K562 (cell line): ENCODE measurements around the gene RTP3. TPM values are rescaled to one million over a fixed set of nuclear protein-coding genes. Genes with fewer than 3 reads are reported as not detected.
A peak's percentile ranks its signal among the peaks of the same experiment; 100 is the strongest.

Experiments used
- CC2D1A ChIP-seq: fragments of 450-650 bp; IDR thresholded peaks from 2 replicates; pipeline ENCODE4 v1.6.1; 2017; ENCODE audit warnings: mild to moderate bottlenecking
- CSDE1 ChIP-seq, 2 experiments: fragments of 450-650 bp; IDR thresholded peaks; 2 replicates each; pipeline ENCODE4 v1.6.1; 2016; ENCODE audit warnings: mild to moderate bottlenecking in 1 of 2
- DNMT1 ChIP-seq: fragments of 450-650 bp; IDR thresholded peaks from 2 replicates; pipeline ENCODE4 v1.6.1; 2016; ENCODE audit warnings: antibody characterized with exemption, mild to moderate bottlenecking
- FOSL1 ChIP-seq: fragments of 200-800 bp; sonication (Bioruptor generic); conservative IDR thresholded peaks from 2 replicates; pipeline ENCODE4 v1.6.1; 2016; ENCODE audit warnings: missing genetic modification characterization, missing compliant biosample characterization
- L3MBTL2 ChIP-seq: fragments of 450-650 bp; IDR thresholded peaks from 2 replicates; pipeline ENCODE4 v1.6.1; 2016; ENCODE audit warnings: mild to moderate bottlenecking, moderate library complexity
- PCBP1 ChIP-seq: fragments of 200-400 bp; formaldehyde crosslinking; IDR thresholded peaks from 2 replicates; pipeline ENCODE4 v1.6.1; 2018; ENCODE audit warnings: mild to moderate bottlenecking, low read depth, low read length; ENCODE audit not compliant: poor library complexity, severe bottlenecking
- POLR3A ChIP-seq: IDR thresholded peaks from 2 replicates; pipeline ENCODE4 v1.6.1; 2011; ENCODE audit warnings: borderline replicate concordance, mild to moderate bottlenecking, moderate library complexity; ENCODE audit not compliant: insufficient read length, insufficient read depth; ENCODE audit errors: extremely low read depth
- POLR3G ChIP-seq: IDR thresholded peaks from 2 replicates; pipeline ENCODE4 v1.6.1; 2011; ENCODE audit not compliant: insufficient read length, insufficient replicate concordance; ENCODE audit errors: extremely low read depth
- PTBP1 ChIP-seq: fragments of 200-400 bp; formaldehyde crosslinking; IDR thresholded peaks from 2 replicates; pipeline ENCODE4 v1.6.1; 2017; ENCODE audit warnings: low read depth, low read length
- SP1 ChIP-seq: sonication (generic); formaldehyde crosslinking; IDR thresholded peaks from 2 replicates; pipeline ENCODE4 v1.8.1; 2022; ENCODE audit warnings: mild to moderate bottlenecking, missing genetic modification reagents
- SRSF3 ChIP-seq: fragments of 200-400 bp; formaldehyde crosslinking; IDR thresholded peaks from 2 replicates; pipeline ENCODE4 v1.6.1; 2016; ENCODE audit warnings: mild to moderate bottlenecking, low read length, moderate library complexity; ENCODE audit not compliant: insufficient read depth
- TOE1 ChIP-seq, 2 experiments: fragments of 450-650 bp in 1 of 2; sonication (generic) in 1 of 2; formaldehyde crosslinking in 1 of 2; IDR thresholded peaks; 2 replicates each; pipeline versions ENCODE4 v1.7.1 to v1.8.0; 2016 to 2022; ENCODE audit warnings: borderline replicate concordance in 2 of 2, mild to moderate bottlenecking in 2 of 2, antibody characterized with exemption in 1 of 2, inconsistent platforms in 1 of 2, low read depth in 1 of 2, missing genetic modification reagents in 1 of 2, moderate library complexity in 1 of 2
- TRIM24 ChIP-seq, 2 experiments: fragments of 450-650 bp; IDR thresholded peaks; 2 replicates each; pipeline ENCODE4 v1.6.1; 2016
- ZBED1 ChIP-seq: IDR thresholded peaks from 2 replicates; pipeline ENCODE4 v1.6.1; 2014
- ZKSCAN3 ChIP-seq: fragments of 250-450 bp; sonication (Bioruptor Pico); IDR thresholded peaks from 2 replicates; pipeline ENCODE4 v1.4.0; 2020
- ZNF507 ChIP-seq: conservative IDR thresholded peaks from 2 replicates; pipeline ENCODE4 v1.6.1; 2017; ENCODE audit warnings: missing genetic modification characterization, missing compliant biosample characterization
- ZNF696 ChIP-seq: fragments of 250-450 bp; sonication (Bioruptor Pico); conservative IDR thresholded peaks from 2 replicates; pipeline ENCODE4 v1.4.0; 2020; ENCODE audit warnings: mild to moderate bottlenecking, moderate library complexity
- polyA plus RNA-seq, 8 experiments: library from polyadenylated mRNA; depleted of rRNA in 4 of 8; stranded (reverse) in 5 of 8; unstranded in 3 of 8; fragments of >200 nt; fragmentation: Nextera tagmentation in 2 of 8; fragmentation: Illumina TruSeq in 1 of 8; extraction: Ambion mirVana in 2 of 8; extraction: Trizol in 1 of 8; gene quantifications; 2 replicates each; pipeline versions ENCODE4 v1.2.1 to v1.2.3, GENCODE V29; 2011 to 2014; ENCODE audit warnings: inconsistent platforms in 1 of 8, missing spikeins in 1 of 8
- total RNA-seq, 7 experiments: library from RNA; depleted of rRNA in 6 of 7; stranded (reverse); fragments of >200 nt in 6 of 7; fragmentation: Illumina TruSeq in 2 of 7; extraction: Trizol in 2 of 7; gene quantifications; 2 replicates each; pipeline versions ENCODE4 v1.2.1 to v1.2.3, GENCODE V29; 2011 to 2021; ENCODE audit warnings: low replicate concordance in 1 of 7
- TF ChIP-seq, protein P1 (sequence below), 3 experiments: fragments of 200-800 bp in 1 of 3; fragments of 250-450 bp in 1 of 3; fragments of 450-650 bp in 1 of 3; sonication (Bioruptor Pico) in 1 of 3; sonication (Bioruptor generic) in 1 of 3; formaldehyde crosslinking in 1 of 3; IDR thresholded peaks; 2 replicates each; pipeline versions ENCODE4 v1.6.1 to v1.8.0; 2016 to 2022; ENCODE audit warnings: mild to moderate bottlenecking in 2 of 3, missing genetic modification characterization in 2 of 3, missing compliant biosample characterization in 1 of 3, moderate library complexity in 1 of 3
- TF ChIP-seq, protein P2 (sequence below): fragments of 450-650 bp; formaldehyde crosslinking; IDR thresholded peaks from 2 replicates; pipeline ENCODE4 v1.4.0; 2020; ENCODE audit warnings: mild to moderate bottlenecking
- TF ChIP-seq, protein P3 (sequence below): sonication (generic); formaldehyde crosslinking; IDR thresholded peaks from 2 replicates; pipeline ENCODE4 v1.8.1; 2023; ENCODE audit warnings: mild to moderate bottlenecking, missing genetic modification reagents
- TF ChIP-seq, protein P4 (sequence below): fragments of 250-450 bp; sonication (Bioruptor Pico); IDR thresholded peaks from 2 replicates; pipeline ENCODE4 v1.4.0; 2020

RTP3 gene
- total and polyA plus RNA-seq, 9 of the 15 experiments (the other 6 are each of a cell fraction or from before 2014, with no cell fraction given), result not detected

DNA sequence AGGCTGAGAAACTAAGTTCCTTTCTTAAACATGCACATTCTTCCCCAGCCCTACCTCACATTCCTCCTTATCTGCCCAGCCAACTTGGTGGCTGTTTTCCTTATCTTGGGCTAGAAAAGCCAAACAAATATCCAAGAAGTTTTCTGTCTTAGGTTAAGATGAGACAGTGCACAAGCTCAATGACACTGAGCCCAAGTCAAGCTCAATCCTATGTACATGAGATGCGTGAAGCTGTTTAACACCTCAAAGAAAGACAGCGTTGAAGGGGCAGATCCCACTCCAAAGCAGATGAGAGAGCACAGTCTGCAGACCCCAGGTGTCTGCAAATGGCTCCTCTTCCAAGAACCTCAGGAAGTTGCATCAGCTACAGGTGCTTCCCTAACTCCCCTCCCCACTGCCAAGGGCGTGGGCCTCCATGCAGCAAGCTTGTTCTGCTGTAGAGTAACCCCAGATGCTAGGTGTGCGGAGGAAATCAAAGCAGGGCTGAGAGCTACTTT is 51.7 kb downstream of the RTP3 start (continued):
- TF ChIP-seq, protein P1, sequence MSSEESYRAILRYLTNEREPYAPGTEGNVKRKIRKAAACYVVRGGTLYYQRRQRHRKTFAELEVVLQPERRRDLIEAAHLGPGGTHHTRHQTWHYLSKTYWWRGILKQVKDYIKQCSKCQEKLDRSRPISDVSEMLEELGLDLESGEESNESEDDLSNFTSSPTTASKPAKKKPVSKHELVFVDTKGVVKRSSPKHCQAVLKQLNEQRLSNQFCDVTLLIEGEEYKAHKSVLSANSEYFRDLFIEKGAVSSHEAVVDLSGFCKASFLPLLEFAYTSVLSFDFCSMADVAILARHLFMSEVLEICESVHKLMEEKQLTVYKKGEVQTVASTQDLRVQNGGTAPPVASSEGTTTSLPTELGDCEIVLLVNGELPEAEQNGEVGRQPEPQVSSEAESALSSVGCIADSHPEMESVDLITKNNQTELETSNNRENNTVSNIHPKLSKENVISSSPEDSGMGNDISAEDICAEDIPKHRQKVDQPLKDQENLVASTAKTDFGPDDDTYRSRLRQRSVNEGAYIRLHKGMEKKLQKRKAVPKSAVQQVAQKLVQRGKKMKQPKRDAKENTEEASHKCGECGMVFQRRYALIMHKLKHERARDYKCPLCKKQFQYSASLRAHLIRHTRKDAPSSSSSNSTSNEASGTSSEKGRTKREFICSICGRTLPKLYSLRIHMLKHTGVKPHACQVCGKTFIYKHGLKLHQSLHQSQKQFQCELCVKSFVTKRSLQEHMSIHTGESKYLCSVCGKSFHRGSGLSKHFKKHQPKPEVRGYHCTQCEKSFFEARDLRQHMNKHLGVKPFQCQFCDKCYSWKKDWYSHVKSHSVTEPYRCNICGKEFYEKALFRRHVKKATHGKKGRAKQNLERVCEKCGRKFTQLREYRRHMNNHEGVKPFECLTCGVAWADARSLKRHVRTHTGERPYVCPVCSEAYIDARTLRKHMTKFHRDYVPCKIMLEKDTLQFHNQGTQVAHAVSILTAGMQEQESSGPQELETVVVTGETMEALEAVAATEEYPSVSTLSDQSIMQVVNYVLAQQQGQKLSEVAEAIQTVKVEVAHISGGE (CRISPR knock-in tag; IDR thresholded peaks at IDR 0.05), result peak in 1 of 3 experiments; percentile 66; a peak in 1 of 6 replicates
- TF ChIP-seq, protein P2, sequence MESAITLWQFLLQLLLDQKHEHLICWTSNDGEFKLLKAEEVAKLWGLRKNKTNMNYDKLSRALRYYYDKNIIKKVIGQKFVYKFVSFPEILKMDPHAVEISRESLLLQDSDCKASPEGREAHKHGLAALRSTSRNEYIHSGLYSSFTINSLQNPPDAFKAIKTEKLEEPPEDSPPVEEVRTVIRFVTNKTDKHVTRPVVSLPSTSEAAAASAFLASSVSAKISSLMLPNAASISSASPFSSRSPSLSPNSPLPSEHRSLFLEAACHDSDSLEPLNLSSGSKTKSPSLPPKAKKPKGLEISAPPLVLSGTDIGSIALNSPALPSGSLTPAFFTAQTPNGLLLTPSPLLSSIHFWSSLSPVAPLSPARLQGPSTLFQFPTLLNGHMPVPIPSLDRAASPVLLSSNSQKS (CRISPR knock-in tag), result no peak
- TF ChIP-seq TRIM24 (IDR thresholded peaks at IDR 0.05) (peak; percentile 90 to 95), FOSL1 (tag) (peak; percentile 64), DNMT1 (0 out of 2 replicates have a peak, but pooled peaks have one; percentile 28), TOE1 (IDR thresholded peaks at IDR 0.05; ENCODE audit: borderline replicate concordance) (0 out of 2 replicates have a peak, but pooled peaks have one; percentile 13), TOE1 (CRISPR knock-in tag; IDR thresholded peaks at IDR 0.05; ENCODE audit: borderline replicate concordance, low read depth) (no peak), POLR3G (no peak), L3MBTL2 (peak; percentile 85), PCBP1 (no peak), CSDE1 (IDR thresholded peaks at IDR 0.05) (no peak), PTBP1 (no peak), ZKSCAN3 (CRISPR knock-in tag) (no peak), CC2D1A (peak; percentile 73; the same call in 1 of the 2 replicates), ZBED1 (0 out of 2 replicates have a peak, but pooled peaks have one; percentile 61), ZNF507 (no peak), ZNF696 (CRISPR knock-in tag) (no peak), SP1 (no peak), POLR3A (no peak), SRSF3 (no peak)
- TF ChIP-seq, protein P3, sequence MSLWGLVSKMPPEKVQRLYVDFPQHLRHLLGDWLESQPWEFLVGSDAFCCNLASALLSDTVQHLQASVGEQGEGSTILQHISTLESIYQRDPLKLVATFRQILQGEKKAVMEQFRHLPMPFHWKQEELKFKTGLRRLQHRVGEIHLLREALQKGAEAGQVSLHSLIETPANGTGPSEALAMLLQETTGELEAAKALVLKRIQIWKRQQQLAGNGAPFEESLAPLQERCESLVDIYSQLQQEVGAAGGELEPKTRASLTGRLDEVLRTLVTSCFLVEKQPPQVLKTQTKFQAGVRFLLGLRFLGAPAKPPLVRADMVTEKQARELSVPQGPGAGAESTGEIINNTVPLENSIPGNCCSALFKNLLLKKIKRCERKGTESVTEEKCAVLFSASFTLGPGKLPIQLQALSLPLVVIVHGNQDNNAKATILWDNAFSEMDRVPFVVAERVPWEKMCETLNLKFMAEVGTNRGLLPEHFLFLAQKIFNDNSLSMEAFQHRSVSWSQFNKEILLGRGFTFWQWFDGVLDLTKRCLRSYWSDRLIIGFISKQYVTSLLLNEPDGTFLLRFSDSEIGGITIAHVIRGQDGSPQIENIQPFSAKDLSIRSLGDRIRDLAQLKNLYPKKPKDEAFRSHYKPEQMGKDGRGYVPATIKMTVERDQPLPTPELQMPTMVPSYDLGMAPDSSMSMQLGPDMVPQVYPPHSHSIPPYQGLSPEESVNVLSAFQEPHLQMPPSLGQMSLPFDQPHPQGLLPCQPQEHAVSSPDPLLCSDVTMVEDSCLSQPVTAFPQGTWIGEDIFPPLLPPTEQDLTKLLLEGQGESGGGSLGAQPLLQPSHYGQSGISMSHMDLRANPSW (CRISPR knock-in tag), result no peak
- TF ChIP-seq, protein P4, sequence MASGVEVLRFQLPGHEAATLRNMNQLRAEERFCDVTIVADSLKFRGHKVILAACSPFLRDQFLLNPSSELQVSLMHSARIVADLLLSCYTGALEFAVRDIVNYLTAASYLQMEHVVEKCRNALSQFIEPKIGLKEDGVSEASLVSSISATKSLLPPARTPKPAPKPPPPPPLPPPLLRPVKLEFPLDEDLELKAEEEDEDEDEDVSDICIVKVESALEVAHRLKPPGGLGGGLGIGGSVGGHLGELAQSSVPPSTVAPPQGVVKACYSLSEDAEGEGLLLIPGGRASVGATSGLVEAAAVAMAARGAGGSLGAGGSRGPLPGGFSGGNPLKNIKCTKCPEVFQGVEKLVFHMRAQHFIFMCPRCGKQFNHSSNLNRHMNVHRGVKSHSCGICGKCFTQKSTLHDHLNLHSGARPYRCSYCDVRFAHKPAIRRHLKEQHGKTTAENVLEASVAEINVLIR (CRISPR knock-in tag), result no peak
